Endometrial microvascular endothelial cells (primary cell): Measurements from ENCODE around the gene TSSC4. TPM values are rescaled to one million over a fixed set of nuclear protein-coding genes. Genes with fewer than 3 reads are reported as not detected.

Source experiments
- in situ Hi-C: cut with HindIII; loops from 2 replicates; pipeline ENCODE4 v1.10.0; 2017; ENCODE audit warnings: low sequenced_read_pairs, low pct_unique_long_range_greater_than_20kb; ENCODE audit errors: inconsistent ontology term
- total RNA-seq: library from RNA; depleted of rRNA; stranded (reverse); fragments of >200 nt; gene quantifications from one replicate; pipeline ENCODE4 v1.2.3, GENCODE V29; 2015; ENCODE audit errors: inconsistent ontology term

Gene TSSC4
- total RNA-seq, 1 donor from 2014 or later = 39.8 TPM

GRCh38 chr11:2425506-2425905 is 25.0 kb downstream of the TSSC4 start:
- in situ Hi-C loops = no loop called here

GRCh38 chr11:2426221-2426620 is 25.7 kb downstream of the TSSC4 start:
- in situ Hi-C loops = no loop called here

GRCh38 chr11:2426826-2427521 is 26.4 kb downstream of the TSSC4 start:
- in situ Hi-C loops = no loop called here

GRCh38 chr11:2427721-2428321 is 27.3 kb downstream of the TSSC4 start:
- in situ Hi-C loops = no loop called here

- in situ Hi-C loops = no loop called here
Observed at GRCh38 chr11:2428322-2428795, 27.8 kb downstream of the TSSC4 start.

- in situ Hi-C loops = no loop called here
Observed at GRCh38 chr11:2431395-2431794, 30.8 kb downstream of the TSSC4 start.

GRCh38 chr11:2432171-2432621 is 31.6 kb downstream of the TSSC4 start:
- in situ Hi-C loops = no loop called here

GRCh38 chr11:2432628-2433071 is 32.1 kb downstream of the TSSC4 start:
- in situ Hi-C loops = no loop called here

- in situ Hi-C loops = no loop called here
Observed at GRCh38 chr11:2433106-2433925, 32.8 kb downstream of the TSSC4 start.

- in situ Hi-C loops = no loop called here
Observed at GRCh38 chr11:2434008-2434407, 33.5 kb downstream of the TSSC4 start.

- in situ Hi-C loops = no loop called here
Observed at GRCh38 chr11:2434506-2435255, 34.1 kb downstream of the TSSC4 start.

- in situ Hi-C loops = no loop called here
Observed at GRCh38 chr11:2435288-2436012, 34.9 kb downstream of the TSSC4 start.

GRCh38 chr11:2436013-2436520 is 35.5 kb downstream of the TSSC4 start:
- in situ Hi-C loops = no loop called here

GRCh38 chr11:2436521-2437031 is 36.0 kb downstream of the TSSC4 start:
- in situ Hi-C loops = no loop called here

GRCh38 chr11:2437516-2437915 is 37.0 kb downstream of the TSSC4 start:
- in situ Hi-C loops = no loop called here

- in situ Hi-C loops = no loop called here
Observed at GRCh38 chr11:2439820-2440219, 39.3 kb downstream of the TSSC4 start.

GRCh38 chr11:2440646-2441045 is 40.1 kb downstream of the TSSC4 start:
- in situ Hi-C loops = no loop called here

- in situ Hi-C loops = no loop called here
Observed at GRCh38 chr11:2441171-2441570, 40.6 kb downstream of the TSSC4 start.
